ENCODE measurements around the gene SOX3. TPM values are rescaled to one million over a fixed set of nuclear protein-coding genes. Genes with fewer than 3 reads are reported as not detected.

SOX3 gene
- total RNA-seq, 1 donor from 2014 or later, result not detected

DNA sequence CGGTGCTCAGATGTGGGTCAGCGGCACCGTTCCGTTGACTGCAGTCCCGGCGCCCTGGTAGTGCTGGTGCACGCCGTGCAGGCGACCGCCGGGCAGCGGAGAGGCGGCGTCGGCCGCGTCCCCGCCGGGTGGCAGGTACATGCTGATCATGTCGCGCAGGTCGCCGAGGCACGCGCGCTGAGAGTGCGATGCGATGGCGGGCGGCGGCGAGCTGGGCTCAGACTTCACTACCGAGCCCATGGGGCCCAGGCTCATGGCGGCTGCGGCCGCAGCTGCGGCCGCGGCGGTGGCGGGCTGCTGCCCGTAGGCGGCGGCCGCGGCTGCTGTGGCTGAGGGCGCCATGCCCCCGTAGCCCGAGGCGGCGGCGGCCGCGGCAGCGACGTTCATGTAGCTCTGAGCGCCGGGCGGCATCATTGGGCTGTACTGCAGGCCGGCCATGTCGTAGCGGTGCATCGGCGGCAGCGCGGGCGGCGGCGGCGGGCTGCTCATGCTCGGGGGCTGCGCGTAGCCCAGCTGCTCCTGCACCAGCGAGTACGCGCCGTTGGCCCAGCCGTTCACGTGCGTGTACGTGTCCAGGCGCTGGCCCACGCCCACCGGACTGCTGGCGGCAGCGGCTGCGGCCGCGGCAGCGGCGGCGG is 1.0 kb downstream of the SOX3 start:
- TF ChIP-seq, protein P1, sequence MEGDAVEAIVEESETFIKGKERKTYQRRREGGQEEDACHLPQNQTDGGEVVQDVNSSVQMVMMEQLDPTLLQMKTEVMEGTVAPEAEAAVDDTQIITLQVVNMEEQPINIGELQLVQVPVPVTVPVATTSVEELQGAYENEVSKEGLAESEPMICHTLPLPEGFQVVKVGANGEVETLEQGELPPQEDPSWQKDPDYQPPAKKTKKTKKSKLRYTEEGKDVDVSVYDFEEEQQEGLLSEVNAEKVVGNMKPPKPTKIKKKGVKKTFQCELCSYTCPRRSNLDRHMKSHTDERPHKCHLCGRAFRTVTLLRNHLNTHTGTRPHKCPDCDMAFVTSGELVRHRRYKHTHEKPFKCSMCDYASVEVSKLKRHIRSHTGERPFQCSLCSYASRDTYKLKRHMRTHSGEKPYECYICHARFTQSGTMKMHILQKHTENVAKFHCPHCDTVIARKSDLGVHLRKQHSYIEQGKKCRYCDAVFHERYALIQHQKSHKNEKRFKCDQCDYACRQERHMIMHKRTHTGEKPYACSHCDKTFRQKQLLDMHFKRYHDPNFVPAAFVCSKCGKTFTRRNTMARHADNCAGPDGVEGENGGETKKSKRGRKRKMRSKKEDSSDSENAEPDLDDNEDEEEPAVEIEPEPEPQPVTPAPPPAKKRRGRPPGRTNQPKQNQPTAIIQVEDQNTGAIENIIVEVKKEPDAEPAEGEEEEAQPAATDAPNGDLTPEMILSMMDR (IDR thresholded peaks at IDR 0.05), result no peak
- Mint-ChIP-seq H3K4me1 (ENCODE audit: unreplicated experiment) (peaks cover 19% of the 10 kb centered on the region), H3K36me3 (ENCODE audit: unreplicated experiment) (no peaks in the 10 kb centered on the region), H3K9me3 (ENCODE audit: unreplicated experiment) (no peaks in the 10 kb centered on the region), H3K27me3 (ENCODE audit: unreplicated experiment) (peaks cover 73% of the 10 kb centered on the region), H3K27ac (ENCODE audit: unreplicated experiment) (no peak overlapping the region), H3K4me3 (ENCODE audit: unreplicated experiment) (no peak overlapping the region)
- DNase-seq (ENCODE audit: extremely low spot score, unreplicated experiment), result no peak

DNA sequence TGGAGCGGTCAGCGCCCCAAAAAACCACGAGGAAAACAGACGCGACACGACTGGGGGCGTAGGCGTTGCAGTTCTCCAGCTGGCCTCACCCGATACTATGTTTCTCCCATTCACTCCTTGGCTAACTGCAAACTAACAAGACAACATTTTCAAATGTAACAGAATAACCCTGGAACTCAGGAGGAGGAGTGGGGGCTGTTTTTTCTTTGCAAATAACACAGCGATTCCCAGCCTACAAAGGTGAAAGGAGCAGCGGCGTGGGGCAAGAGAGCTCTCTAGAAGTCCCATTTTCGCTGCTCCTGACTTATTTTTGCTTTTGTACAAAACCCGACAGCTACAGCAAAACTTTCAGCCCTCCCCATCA is 1.6 kb downstream of the SOX3 start:
- peaks cover 19% of the 10 kb centered on the region for H3K4me1 Mint-ChIP-seq (ENCODE audit: unreplicated experiment)
- no peaks in the 10 kb centered on the region for H3K36me3 Mint-ChIP-seq (ENCODE audit: unreplicated experiment)
- no peaks in the 10 kb centered on the region for H3K9me3 Mint-ChIP-seq (ENCODE audit: unreplicated experiment)
- TF ChIP-seq, protein P1 (IDR thresholded peaks at IDR 0.05), result no peak
- H3K27me3 Mint-ChIP-seq (ENCODE audit: unreplicated experiment), result peaks cover 72% of the 10 kb centered on the region
- DNase-seq (ENCODE audit: extremely low spot score, unreplicated experiment), result no peak
- H3K4me3 Mint-ChIP-seq (ENCODE audit: unreplicated experiment), result peak overlapping the region; percentile 57
- H3K27ac Mint-ChIP-seq (ENCODE audit: unreplicated experiment), result no peak overlapping the region

DNA sequence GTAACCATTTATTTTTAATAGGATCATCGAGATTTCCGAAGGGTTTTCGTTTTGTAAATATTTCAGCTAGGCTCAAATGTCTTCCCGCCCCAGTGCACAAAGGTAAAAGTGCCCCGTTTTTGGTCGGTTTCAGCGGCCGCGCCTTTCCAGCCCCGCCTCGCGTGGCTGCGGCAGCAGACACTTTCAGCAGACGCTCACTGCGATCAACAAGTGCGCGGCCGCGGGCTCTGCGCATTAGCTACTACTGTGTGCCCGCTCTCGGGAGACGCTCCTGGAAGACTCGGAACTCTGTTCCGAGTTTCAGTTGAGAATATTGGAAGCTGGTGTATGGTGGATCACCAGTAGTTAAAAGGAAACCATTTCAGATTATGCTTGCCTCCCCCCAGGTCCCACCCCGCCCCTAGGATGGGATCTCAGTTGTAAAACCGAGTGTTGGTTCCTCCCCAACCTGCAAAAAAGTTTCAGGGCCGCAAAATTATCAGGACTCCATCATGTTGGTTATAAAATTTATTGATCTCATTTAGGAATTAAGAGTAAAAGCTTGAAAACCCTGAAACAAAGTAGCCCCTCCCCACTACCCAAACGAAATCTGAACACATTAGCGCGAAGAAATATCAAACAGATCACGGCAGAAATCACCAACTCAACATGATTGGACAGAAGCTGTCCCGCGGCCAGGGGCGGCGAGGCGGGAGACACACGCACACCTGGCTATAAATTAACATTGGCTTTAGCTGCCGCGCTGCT is 2.2 kb downstream of the SOX3 start:
- no peak for DNase-seq (ENCODE audit: extremely low spot score, unreplicated experiment)
- Mint-ChIP-seq H3K4me1 (ENCODE audit: unreplicated experiment) (peaks cover 18% of the 10 kb centered on the region), H3K27ac (ENCODE audit: unreplicated experiment) (no peak overlapping the region), H3K27me3 (ENCODE audit: unreplicated experiment) (peaks cover 66% of the 10 kb centered on the region), H3K36me3 (ENCODE audit: unreplicated experiment) (no peaks in the 10 kb centered on the region), H3K4me3 (ENCODE audit: unreplicated experiment) (peak overlapping the region; percentile 57), H3K9me3 (ENCODE audit: unreplicated experiment) (no peaks in the 10 kb centered on the region)
- TF ChIP-seq, protein P1 (IDR thresholded peaks at IDR 0.05), result no peak

DNA sequence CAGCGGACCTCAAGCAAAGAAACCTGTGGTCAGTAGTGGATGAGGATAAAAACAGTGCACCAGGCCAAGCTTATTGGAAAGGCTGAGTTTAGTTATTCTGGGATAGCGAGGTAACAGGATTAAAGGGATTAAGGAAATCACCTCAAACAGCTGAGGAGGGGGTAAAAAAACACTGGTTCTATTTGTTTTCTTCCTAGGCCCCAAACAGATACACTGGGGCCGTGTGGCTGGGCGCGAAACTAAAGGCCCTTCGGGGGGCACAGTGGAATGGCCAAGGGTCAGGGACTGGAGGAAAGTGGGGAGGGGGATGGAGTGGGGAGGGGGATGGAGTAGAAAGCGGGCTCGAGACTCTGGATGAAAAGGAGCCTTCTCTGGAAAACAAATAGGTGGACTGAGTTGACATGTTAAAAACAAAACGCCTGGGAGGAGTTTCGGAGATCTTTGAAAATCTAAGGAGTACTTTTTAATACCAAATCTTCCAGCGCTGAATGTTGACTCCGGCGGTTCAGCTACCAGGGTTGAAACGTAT is 2.9 kb downstream of the SOX3 start:
- Mint-ChIP-seq H3K4me3 (ENCODE audit: unreplicated experiment) (no peak overlapping the region), H3K27me3 (ENCODE audit: unreplicated experiment) (peaks cover 59% of the 10 kb centered on the region), H3K4me1 (ENCODE audit: unreplicated experiment) (peaks cover 18% of the 10 kb centered on the region), H3K9me3 (ENCODE audit: unreplicated experiment) (no peaks in the 10 kb centered on the region), H3K27ac (ENCODE audit: unreplicated experiment) (no peak overlapping the region), H3K36me3 (ENCODE audit: unreplicated experiment) (no peaks in the 10 kb centered on the region)
- no peak for DNase-seq (ENCODE audit: extremely low spot score, unreplicated experiment)
- TF ChIP-seq, protein P1 (IDR thresholded peaks at IDR 0.05), result no peak

DNA sequence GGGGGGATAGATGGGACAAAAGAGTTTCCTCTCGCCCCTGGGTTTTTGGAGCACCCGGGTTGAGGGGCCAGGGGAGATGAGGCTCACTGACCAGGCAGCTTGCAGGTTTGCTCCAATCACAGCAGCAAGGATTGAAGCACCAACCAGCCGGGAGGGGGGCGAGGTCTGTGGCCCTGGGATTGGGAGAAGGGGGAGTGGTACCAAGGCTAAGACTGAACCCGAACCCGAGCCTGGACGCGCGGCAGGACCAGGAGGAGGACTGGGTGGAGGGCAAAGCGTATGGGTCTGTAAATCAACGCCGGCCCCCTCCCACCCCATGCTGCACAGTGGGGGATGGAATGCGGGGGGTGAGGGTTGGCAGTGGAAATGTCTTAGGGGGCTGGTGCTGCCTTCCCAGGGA is 3.5 kb downstream of the SOX3 start:
- H3K27me3 Mint-ChIP-seq (ENCODE audit: unreplicated experiment), result peaks cover 56% of the 10 kb centered on the region
- no peak overlapping the region for H3K27ac Mint-ChIP-seq (ENCODE audit: unreplicated experiment)
- no peak for DNase-seq (ENCODE audit: extremely low spot score, unreplicated experiment)
- no peak overlapping the region for H3K4me3 Mint-ChIP-seq (ENCODE audit: unreplicated experiment)
- TF ChIP-seq, protein P1 (IDR thresholded peaks at IDR 0.05), result no peak
- H3K4me1 Mint-ChIP-seq (ENCODE audit: unreplicated experiment), result peaks cover 17% of the 10 kb centered on the region
- no peaks in the 10 kb centered on the region for H3K36me3 Mint-ChIP-seq (ENCODE audit: unreplicated experiment)
- no peaks in the 10 kb centered on the region for H3K9me3 Mint-ChIP-seq (ENCODE audit: unreplicated experiment)
